ENCODE data around the gene EMC7. TPM values are rescaled to one million over a fixed set of nuclear protein-coding genes. Genes with fewer than 3 reads are reported as not detected.
A peak's percentile ranks its signal among the peaks of the same experiment; 100 is the strongest.

Gene EMC7
- total RNA-seq: 36.7 and 57.4 TPM in 2 replicates

- peak within 1 kb of the TSS; percentile 81 for H3K4me3 ChIP-seq (ENCODE audit: low read depth, low read length)
- no peak for TF ChIP-seq CTCF (IDR thresholded peaks at IDR 0.05; ENCODE audit: insufficient read depth, low read depth, low read length)
- peak; percentile 100 for DNase-seq (ENCODE audit: low read depth)
Measured at GRCh38 chr15:34101366-34102174, at the start of gene EMC7, which contains the start of gene PGBD4. Gene EMC7, minus strand, starts transcription at chr15:34101862. Its CDS starts 23 bp downstream, at chr15:34101839. Gene PGBD4, plus strand, starts transcription at chr15:34102083. Its CDS starts 449 bp downstream, at chr15:34102532.

GRCh38 chr15:34147371-34148140, 45.9 kb upstream of the EMC7 start:
- peak; percentile 12 for DNase-seq (ENCODE audit: low read depth)
- no peak for TF ChIP-seq CTCF (IDR thresholded peaks at IDR 0.05; ENCODE audit: insufficient read depth, low read depth, low read length)
- H3K4me3 ChIP-seq (ENCODE audit: low read depth, low read length): no peak overlapping the region

GRCh38 chr15:34133511-34133910, 31.8 kb upstream of the EMC7 start:
- DNase-seq (ENCODE audit: low read depth): no peak
- TF ChIP-seq CTCF (IDR thresholded peaks at IDR 0.05; ENCODE audit: insufficient read depth, low read depth, low read length): no peak
- no peak overlapping the region for H3K4me3 ChIP-seq (ENCODE audit: low read depth, low read length)

- DNase-seq (ENCODE audit: low read depth): peak; percentile 61
- TF ChIP-seq CTCF (IDR thresholded peaks at IDR 0.05; ENCODE audit: insufficient read depth, low read depth, low read length): no peak
- no peak overlapping the region for H3K4me3 ChIP-seq (ENCODE audit: low read depth, low read length)
Measured at GRCh38 chr15:34132881-34133280, 31.2 kb upstream of the EMC7 start.

GRCh38 chr15:34128898-34129297, 27.2 kb upstream of the EMC7 start:
- TF ChIP-seq CTCF (IDR thresholded peaks at IDR 0.05; ENCODE audit: insufficient read depth, low read depth, low read length): no peak
- no peak for DNase-seq (ENCODE audit: low read depth)
- no peak overlapping the region for H3K4me3 ChIP-seq (ENCODE audit: low read depth, low read length)

GRCh38 chr15:34126522-34126921, 24.9 kb upstream of the EMC7 start:
- TF ChIP-seq CTCF (IDR thresholded peaks at IDR 0.05; ENCODE audit: insufficient read depth, low read depth, low read length): no peak
- DNase-seq (ENCODE audit: low read depth): no peak

More at GRCh38 chr15:34126522-34126921, 24.9 kb upstream of the EMC7 start:
- H3K4me3 ChIP-seq (ENCODE audit: low read depth, low read length): no peak overlapping the region

All from fibroblast of villous mesenchyme (primary cell).